Right ventricle myocardium superior (tissue), 1 donor: ENCODE results near the gene CCDC93. TPM values are rescaled to one million over a fixed set of nuclear protein-coding genes. Genes with fewer than 3 reads are reported as not detected.

Experiments
- total RNA-seq: library from RNA; stranded (reverse); fragmentation: NEBNext Ultra II Directional; extraction: Animal tissue kit (Norgen Biotek cat#: 25700); gene quantifications from one replicate; pipeline ENCODE4 v1.2.1, GENCODE V29; 2021
- donor health status: DM: no; HTN: yes; CAD: no; lungs with severe emphysema.

The CCDC93 gene
- total RNA-seq, 1 donor from 2014 or later = 20.9 TPM

Other genes starting within 250 kb of the CCDC93 start
- gene DDX18, start 199.4 kb downstream of the CCDC93 start, total RNA-seq = 22.1 TPM
- gene INSIG2, start 74.4 kb upstream of the CCDC93 start, total RNA-seq = 16.2 TPM